Measurements from ENCODE around the gene LNX2. TPM values are rescaled to one million over a fixed set of nuclear protein-coding genes. Genes with fewer than 3 reads are reported as not detected.

LNX2 gene
- total RNA-seq, 2 experiments from 2014 or later, result 7.6 to 9.5 TPM

DNA sequence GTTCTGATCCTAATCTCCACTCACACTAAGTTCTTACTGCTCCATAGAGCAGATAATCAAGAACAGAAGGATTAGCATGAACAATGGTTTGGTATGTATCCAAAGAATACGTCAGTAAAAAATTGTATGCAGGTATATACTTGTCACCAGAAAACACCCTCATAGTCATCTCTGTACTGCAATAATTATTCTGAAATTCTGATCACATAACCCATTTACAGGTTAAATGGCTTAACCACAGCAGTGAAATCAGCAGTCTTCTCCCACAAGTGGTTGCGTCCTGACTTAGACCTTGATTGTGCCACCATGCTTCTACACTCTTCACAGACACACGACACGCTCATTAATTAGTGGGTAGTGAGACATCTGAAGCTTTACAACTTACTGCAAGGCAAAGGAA is 50.9 kb downstream of the LNX2 start:
- Mint-ChIP-seq H3K4me3 (no peak overlapping the region), H3K4me1 (peaks cover 13% of the 10 kb centered on the region), H3K27ac (no peak overlapping the region), H3K36me3 (ENCODE audit: low read depth) (peaks cover 9% of the 10 kb centered on the region), H3K9me3 (no peaks in the 10 kb centered on the region), H3K27me3 (no peaks in the 10 kb centered on the region)
- POLR2A ChIA-PET, result no interaction called here
- CTCF ChIA-PET, result no interaction called here
- DNase-seq, result no peak

DNA sequence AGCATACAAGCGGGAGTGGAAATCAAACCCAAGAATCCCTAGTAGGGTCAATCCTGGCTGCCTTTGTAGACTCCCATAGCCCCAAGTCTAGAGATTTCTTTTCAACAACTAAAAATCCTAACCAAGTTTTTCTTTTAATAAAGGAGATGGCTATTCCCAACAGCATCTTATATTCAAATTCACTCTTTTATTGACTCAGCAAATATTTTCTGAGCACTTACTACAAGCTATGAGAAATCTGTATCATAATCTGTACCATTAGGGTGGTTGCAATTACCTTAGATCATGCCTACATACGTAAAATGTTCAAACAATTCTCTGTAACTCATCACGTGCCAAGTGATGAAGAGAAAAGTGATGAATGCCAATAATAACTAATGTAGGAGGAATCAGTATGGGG is 54.5 kb downstream of the LNX2 start:
- ChIA-PET CTCF (interaction anchor here (0.6 to 1.0 kb wide), 2 partner anchors 9 to 214 kb away, joined by 3 read pairs; no protein-coding TSS in a partner anchor), POLR2A (no interaction called here)
- H3K4me3 Mint-ChIP-seq, result no peak overlapping the region

DNA sequence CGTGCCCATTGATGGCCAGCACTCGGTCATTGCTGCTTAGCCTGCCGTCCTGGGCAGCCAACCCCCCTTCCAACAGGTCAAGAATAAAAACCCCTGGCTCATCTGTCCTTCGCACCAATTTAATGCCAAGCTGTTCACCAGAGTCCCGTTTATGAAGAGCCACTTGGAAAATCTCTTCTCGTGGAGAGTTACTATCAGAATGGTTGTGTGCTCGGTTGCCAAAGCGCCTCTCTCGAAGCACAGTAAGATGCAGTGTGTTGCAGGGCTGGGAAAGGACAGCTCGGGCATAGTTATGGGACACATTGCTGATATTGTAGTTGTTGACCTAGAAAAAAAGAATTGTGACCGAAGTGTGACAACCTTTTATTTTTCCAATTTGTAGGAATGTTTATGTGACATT is 57.9 kb downstream of the LNX2 start:
- Mint-ChIP-seq H3K9me3 (no peaks in the 10 kb centered on the region), H3K4me3 (no peak overlapping the region), H3K27ac (no peak overlapping the region), H3K27me3 (no peaks in the 10 kb centered on the region), H3K36me3 (ENCODE audit: low read depth) (peaks cover 17% of the 10 kb centered on the region), H3K4me1 (peaks cover 13% of the 10 kb centered on the region)
- ChIA-PET POLR2A (no interaction called here), CTCF (no interaction called here)
- DNase-seq, result no peak

More for the DNA sequence above, 54.5 kb downstream of the LNX2 start:
- Mint-ChIP-seq H3K4me1 (peaks cover 5% of the 10 kb centered on the region), H3K27me3 (no peaks in the 10 kb centered on the region), H3K27ac (no peak overlapping the region), H3K36me3 (ENCODE audit: low read depth) (peaks cover 15% of the 10 kb centered on the region), H3K9me3 (no peaks in the 10 kb centered on the region)
- DNase-seq, result no peak

DNA sequence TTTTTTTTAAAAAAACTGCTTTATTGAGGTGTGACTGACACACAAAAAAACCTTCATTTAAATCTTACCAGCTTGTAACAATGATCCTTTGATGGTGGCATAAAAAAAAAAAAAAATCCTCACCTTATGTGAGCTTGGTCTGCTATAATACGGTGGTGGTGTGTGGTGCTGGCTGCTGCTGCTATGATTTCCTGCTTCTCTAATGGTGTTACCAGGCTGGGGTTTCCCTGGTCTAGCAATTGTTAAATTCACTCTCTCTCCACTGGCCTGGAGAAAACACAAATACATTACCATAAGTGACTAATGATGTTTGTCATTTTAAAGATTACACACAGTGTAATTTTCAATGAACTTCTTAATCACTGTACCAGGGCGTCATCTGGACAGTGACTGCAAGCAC is 60.6 kb downstream of the LNX2 start:
- H3K9me3 Mint-ChIP-seq, result no peaks in the 10 kb centered on the region
- CTCF ChIA-PET, result no interaction called here
- no peak overlapping the region for H3K4me3 Mint-ChIP-seq
- no peaks in the 10 kb centered on the region for H3K27me3 Mint-ChIP-seq
- POLR2A ChIA-PET, result no interaction called here
- no peak overlapping the region for H3K27ac Mint-ChIP-seq
- DNase-seq, result no peak
- peaks cover 13% of the 10 kb centered on the region for H3K4me1 Mint-ChIP-seq
- H3K36me3 Mint-ChIP-seq (ENCODE audit: low read depth), result peaks cover 30% of the 10 kb centered on the region

DNA sequence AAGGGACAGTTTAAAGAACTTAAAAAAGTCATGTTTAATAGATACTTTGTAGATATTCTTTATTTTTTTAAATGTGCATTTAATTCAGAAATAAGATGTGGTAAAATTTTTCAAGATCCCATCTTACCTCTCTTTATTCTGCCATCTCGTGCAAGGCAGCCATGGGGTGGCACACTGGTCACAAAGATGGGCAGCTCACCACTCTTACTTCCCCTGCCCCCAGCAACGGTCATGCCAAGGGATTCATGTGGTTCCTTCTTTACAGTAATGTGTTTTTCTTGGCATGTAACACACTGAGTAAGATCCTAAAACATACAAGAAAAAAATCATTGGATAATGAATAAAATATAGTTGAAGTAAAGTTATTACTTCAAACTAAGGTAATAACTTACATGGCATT is 64.2 kb downstream of the LNX2 start:
- Mint-ChIP-seq H3K9me3 (no peaks in the 10 kb centered on the region), H3K27me3 (no peaks in the 10 kb centered on the region), H3K27ac (no peak overlapping the region), H3K4me3 (no peak overlapping the region), H3K36me3 (ENCODE audit: low read depth) (peaks cover 25% of the 10 kb centered on the region), H3K4me1 (peaks cover 8% of the 10 kb centered on the region)
- CTCF ChIA-PET, result interaction anchor here (1.0 kb wide), 1 partner anchor 9 kb away, joined by 3 read pairs; no protein-coding TSS in a partner anchor
- no peak for DNase-seq
- POLR2A ChIA-PET, result no interaction called here

DNA sequence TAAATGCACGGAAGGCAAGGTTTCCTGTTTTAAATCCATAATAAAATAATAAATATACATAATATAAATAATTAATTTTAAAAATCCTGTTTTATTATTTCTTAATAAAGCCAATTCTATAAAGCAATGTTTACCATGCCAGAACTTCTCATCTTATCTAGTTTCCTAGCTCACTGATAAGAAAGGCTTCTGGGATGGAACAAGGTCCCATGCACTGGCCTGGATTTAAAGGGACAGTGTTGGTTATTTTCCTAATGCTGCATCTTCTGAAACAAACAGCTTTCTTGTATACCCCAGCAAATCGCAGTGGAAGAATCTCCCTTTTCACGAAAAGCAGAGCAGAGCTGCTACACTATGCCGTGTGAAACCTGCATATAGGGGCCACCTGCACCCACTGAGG is 68.8 kb downstream of the LNX2 start:
- DNase-seq, result no peak
- H3K27ac Mint-ChIP-seq, result no peak overlapping the region
- ChIA-PET CTCF (interaction anchor here (1.2 kb wide), 1 partner anchor 12 kb away, joined by 5 read pairs; no protein-coding TSS in a partner anchor), POLR2A (no interaction called here)
- no peak overlapping the region for H3K4me3 Mint-ChIP-seq
- H3K9me3 Mint-ChIP-seq, result no peaks in the 10 kb centered on the region
- no peaks in the 10 kb centered on the region for H3K27me3 Mint-ChIP-seq
- no peaks in the 10 kb centered on the region for H3K4me1 Mint-ChIP-seq
- H3K36me3 Mint-ChIP-seq (ENCODE audit: low read depth), result peaks cover 32% of the 10 kb centered on the region

DNA sequence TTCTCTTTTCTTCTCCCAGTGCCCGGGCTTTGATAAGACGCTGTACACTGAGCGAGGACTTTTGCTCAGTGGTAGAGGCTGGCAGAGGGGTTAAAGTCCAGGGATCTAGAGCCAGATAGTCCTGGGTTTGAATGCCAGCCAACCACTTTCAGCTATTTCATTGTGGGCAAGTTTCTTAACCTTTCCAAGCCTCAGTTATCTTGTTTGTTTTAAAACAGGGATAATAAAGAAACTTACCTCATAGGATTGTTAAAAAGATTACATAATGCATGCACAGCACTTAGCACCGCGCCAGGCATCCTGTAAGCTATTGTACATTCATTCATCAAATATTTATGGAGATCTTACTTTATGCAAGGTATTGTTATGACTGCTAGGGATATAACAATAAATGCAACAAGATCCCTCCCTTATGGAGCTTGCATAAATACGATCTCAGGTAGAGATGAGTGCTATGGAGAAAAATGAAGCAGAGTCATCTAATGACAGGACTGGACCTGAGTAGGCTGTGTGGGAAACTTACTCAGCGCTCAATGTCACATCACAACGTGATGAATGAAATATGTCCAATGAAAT is 70.8 kb downstream of the LNX2 start:
- no peaks in the 10 kb centered on the region for H3K27me3 Mint-ChIP-seq
- no peaks in the 10 kb centered on the region for H3K4me1 Mint-ChIP-seq
- H3K4me3 Mint-ChIP-seq, result no peak overlapping the region
- CTCF ChIA-PET, result interaction anchor here (0.6 kb wide), 1 partner anchor 88 kb away, joined by 3 read pairs; no protein-coding TSS in a partner anchor
- DNase-seq, result no peak
- no peak overlapping the region for H3K27ac Mint-ChIP-seq
- POLR2A ChIA-PET, result interaction anchor here (0.7 kb wide), 1 partner anchor 315 kb away, joined by 3 read pairs; no protein-coding TSS in a partner anchor
- peaks cover 26% of the 10 kb centered on the region for H3K36me3 Mint-ChIP-seq (ENCODE audit: low read depth)
- H3K9me3 Mint-ChIP-seq, result no peaks in the 10 kb centered on the region

DNA sequence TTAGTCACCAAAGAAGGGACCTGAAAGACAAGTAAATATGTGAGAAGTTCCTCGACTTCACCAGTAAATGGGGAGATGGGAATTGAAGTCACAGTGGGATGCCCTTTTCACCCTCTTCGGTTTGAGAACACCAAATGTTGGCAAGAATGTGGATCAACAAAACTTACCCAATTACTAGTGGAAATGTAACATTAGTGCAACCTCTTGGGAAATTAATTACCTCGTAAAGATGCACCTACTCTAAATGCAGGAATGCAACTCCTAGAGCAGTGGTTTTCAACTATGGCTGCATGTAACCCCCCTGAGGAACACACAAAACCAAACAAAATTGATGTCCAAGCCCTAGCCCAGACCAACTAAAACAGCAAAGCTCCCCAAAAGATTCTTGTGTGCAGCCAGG is 78.1 kb downstream of the LNX2 start:
- Mint-ChIP-seq H3K27me3 (no peaks in the 10 kb centered on the region), H3K4me3 (no peak overlapping the region), H3K4me1 (peaks cover 2% of the 10 kb centered on the region), H3K9me3 (no peaks in the 10 kb centered on the region), H3K27ac (no peak overlapping the region), H3K36me3 (ENCODE audit: low read depth) (peaks cover 8% of the 10 kb centered on the region)
- CTCF ChIA-PET, result interaction anchor here (1.7 kb wide), 1 partner anchor 9 kb away, joined by 4 read pairs; no protein-coding TSS in a partner anchor
- DNase-seq, result no peak
- POLR2A ChIA-PET, result no interaction called here

DNA sequence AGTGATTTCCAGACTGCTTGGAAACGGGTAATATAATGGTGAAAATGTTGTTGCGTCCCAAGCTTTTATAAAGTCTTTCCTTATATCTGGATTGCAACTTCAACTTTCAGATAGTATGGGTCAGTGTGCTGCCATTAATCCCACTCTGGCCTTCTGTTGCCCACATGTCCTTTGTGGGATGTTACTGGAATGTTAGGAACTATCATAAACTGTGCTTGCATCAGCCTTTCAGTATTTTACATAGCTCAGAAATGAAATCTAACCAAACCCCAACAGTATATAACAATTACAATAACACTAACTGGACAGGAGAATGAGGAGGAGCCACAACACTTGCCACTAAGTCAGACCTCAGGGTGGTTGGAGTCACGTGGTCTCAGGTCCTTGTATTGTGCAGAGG is 78.9 kb downstream of the LNX2 start:
- Mint-ChIP-seq H3K4me1 (peaks cover 2% of the 10 kb centered on the region), H3K27ac (no peak overlapping the region), H3K4me3 (no peak overlapping the region), H3K9me3 (no peaks in the 10 kb centered on the region), H3K36me3 (ENCODE audit: low read depth) (peaks cover 8% of the 10 kb centered on the region), H3K27me3 (no peaks in the 10 kb centered on the region)
- CTCF ChIA-PET, result interaction anchor here (1.7 kb wide), 1 partner anchor 9 kb away, joined by 4 read pairs; no protein-coding TSS in a partner anchor
- no peak for DNase-seq
- POLR2A ChIA-PET, result no interaction called here

DNA sequence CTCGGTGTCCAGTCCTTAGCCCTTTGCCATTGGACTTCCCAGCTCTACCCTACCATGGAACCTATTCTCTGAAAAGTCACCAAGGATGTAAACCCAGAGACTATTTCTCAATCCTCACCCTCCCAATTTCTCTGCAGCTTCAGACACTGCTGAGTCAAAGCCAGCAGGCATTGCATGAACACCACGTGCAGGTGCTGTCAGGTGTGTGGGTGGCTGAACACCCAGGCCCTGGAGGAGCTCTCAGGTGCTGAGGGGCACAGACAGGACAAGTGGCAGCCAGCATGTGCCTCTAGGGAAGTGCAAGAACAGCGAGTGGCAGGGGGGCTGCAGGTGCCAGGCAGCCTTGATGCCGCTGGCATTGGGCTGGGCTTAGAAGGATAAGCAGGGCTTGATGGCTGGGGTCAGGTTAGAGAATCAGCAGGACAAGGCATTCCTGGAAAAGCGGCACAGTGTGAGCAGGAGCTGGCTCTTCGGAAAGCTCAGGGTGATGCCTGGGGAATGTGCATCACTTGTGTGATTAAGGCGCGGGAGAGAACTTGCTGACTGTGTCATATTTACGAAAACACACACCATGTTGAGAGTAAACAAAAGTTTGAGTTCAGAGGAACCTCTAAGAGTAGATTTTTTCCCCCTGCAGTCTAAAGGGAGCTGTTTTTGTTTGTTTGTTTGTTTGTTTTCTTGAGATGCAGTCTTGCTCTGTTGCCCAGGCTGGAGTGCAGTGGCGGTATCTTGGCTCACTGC is 83.8 kb downstream of the LNX2 start:
- Mint-ChIP-seq H3K4me3 (no peak overlapping the region), H3K4me1 (peaks cover 5% of the 10 kb centered on the region), H3K36me3 (ENCODE audit: low read depth) (no peaks in the 10 kb centered on the region), H3K27me3 (no peaks in the 10 kb centered on the region), H3K27ac (no peak overlapping the region), H3K9me3 (no peaks in the 10 kb centered on the region)
- no peak for DNase-seq
- POLR2A ChIA-PET, result no interaction called here
- CTCF ChIA-PET, result interaction anchor here (1.7 kb wide), 1 partner anchor 10 kb away, joined by 5 read pairs; no protein-coding TSS in a partner anchor

DNA sequence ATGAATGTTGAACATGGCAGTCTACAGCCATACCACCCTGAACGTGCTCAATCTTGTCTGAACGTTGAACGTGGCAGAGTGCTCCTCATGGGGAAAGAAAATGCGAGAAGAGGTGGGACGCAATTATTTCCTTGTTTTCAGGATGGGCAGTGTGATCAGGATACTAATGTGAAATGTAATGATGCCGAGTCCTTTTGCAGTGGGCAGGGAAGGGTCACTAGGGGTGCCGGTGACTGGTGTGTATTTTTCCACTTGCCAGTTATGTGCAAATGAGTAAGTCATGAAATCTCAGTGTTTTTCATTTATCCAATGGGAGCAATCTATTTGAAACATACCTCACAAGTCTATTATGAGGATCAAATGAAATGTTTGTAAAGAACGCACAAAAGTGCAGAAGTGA is 84.8 kb downstream of the LNX2 start:
- H3K27ac Mint-ChIP-seq, result no peak overlapping the region
- H3K4me3 Mint-ChIP-seq, result no peak overlapping the region
- ChIA-PET POLR2A (no interaction called here), CTCF (no interaction called here)
- no peaks in the 10 kb centered on the region for H3K36me3 Mint-ChIP-seq (ENCODE audit: low read depth)
- H3K4me1 Mint-ChIP-seq, result peaks cover 5% of the 10 kb centered on the region
- H3K27me3 Mint-ChIP-seq, result no peaks in the 10 kb centered on the region
- H3K9me3 Mint-ChIP-seq, result no peaks in the 10 kb centered on the region
- DNase-seq, result no peak

DNA sequence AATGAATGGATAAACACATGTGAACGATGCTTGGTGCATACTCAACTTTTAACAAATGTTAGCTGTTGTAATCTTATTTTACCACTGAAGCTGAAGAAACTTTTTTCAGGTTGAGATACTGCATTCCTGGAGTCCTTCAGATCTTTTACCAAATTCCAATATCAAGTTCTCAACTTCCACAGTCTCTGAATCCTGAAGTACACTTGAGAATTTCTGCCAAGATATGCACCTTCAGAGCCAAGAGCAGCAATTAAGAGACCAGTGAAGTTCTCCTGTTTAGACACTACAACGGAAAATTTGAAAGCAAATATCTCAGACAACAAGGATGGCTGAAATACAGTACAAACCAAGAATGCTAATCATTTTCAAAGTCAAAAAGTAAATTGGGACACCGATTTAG is 85.3 kb downstream of the LNX2 start:
- CTCF ChIA-PET, result no interaction called here
- H3K4me3 Mint-ChIP-seq, result no peak overlapping the region
- POLR2A ChIA-PET, result no interaction called here
- H3K27ac Mint-ChIP-seq, result no peak overlapping the region
- no peaks in the 10 kb centered on the region for H3K36me3 Mint-ChIP-seq (ENCODE audit: low read depth)
- H3K4me1 Mint-ChIP-seq, result peaks cover 5% of the 10 kb centered on the region
- H3K27me3 Mint-ChIP-seq, result no peaks in the 10 kb centered on the region
- H3K9me3 Mint-ChIP-seq, result no peaks in the 10 kb centered on the region
- no peak for DNase-seq

DNA sequence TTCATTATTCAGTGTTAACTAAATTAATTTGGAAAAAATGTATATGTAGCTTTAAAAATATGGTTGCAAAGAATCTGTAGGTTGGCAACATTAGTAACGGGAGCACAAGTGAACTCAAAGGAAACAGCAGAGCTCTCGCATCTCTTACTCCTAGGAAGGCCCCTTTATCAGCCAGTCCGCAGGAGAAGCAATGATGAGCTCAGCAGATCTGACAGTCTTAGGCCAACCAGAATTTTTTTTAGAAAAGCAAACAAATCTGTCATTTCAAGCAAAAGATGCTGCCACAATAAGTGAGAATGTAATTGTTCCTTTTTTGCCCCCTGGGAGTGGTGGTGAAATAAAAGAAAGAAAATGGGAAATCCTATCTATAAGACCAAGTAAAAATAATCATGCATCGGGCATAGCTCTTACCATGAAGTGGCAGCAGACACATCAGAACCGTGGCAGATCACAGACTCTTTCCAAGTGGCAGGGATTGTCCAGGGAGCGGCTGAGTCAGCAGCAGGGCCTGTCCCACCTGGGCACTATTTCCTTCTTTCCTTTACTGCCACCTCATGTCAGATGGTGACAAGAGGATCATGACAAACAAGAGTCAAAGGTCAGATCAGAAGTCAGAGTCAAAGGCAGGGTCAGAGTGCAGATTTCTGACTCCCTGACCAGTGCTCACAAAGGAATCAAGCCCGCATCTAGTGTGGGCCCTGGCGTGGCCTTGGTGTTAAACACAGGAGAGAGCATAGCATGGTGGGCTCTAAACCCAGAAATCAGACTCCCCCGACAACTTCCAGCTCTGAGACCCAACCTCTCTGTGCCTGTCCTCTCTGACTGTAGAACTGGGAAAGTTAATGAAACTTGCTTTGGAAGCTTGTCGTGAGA is 86.0 kb downstream of the LNX2 start:
- Mint-ChIP-seq H3K4me1 (peaks cover 5% of the 10 kb centered on the region), H3K27me3 (no peaks in the 10 kb centered on the region), H3K36me3 (ENCODE audit: low read depth) (no peaks in the 10 kb centered on the region), H3K27ac (no peak overlapping the region), H3K9me3 (no peaks in the 10 kb centered on the region), H3K4me3 (no peak overlapping the region)
- ChIA-PET CTCF (interaction anchor here (0.6 kb wide), 1 partner anchor 262 kb away, joined by 3 read pairs; no protein-coding TSS in a partner anchor), POLR2A (no interaction called here)
- DNase-seq, result no peak
